GM06990 (cell line): ENCODE data around the gene OR2T8.

Experiments used
- DNase-seq: peaks from one replicate; pipeline ENCODE4 v3.0.0-alpha.2; 2011; ENCODE audit not compliant: insufficient read length; ENCODE audit errors: extremely low read depth
- H3K27me3 ChIP-seq: replicated peaks from 2 replicates; pipeline ENCODE4 v1.6.0; 2011; ENCODE audit warnings: low read length; ENCODE audit not compliant: control insufficient read depth, insufficient read depth
- H3K36me3 ChIP-seq: 2 replicates; pipeline ENCODE4 v1.5.1; 2011; ENCODE audit warnings: low read length; ENCODE audit not compliant: control insufficient read depth, insufficient read depth
- H3K4me3 ChIP-seq: replicated peaks from 2 replicates; pipeline ENCODE4 v1.5.1; 2011; ENCODE audit warnings: low read depth, mild to moderate bottlenecking, control low read depth, low read length
- CTCF ChIP-seq: IDR thresholded peaks from 2 replicates; pipeline ENCODE4 v1.5.1; 2011; ENCODE audit warnings: low read length, control low read depth, mild to moderate bottlenecking, inconsistent platforms; ENCODE audit not compliant: insufficient read depth, poor library complexity, severe bottlenecking

OR2T8 gene

GRCh38 chr1:247962911-247963588, 43.0 kb downstream of the OR2T8 start:
- no peaks in the 10 kb centered on the region for H3K27me3 ChIP-seq
- DNase-seq, result no peak
- H3K4me3 ChIP-seq, result no peak overlapping the region
- H3K36me3 ChIP-seq, result no peaks in the 10 kb centered on the region
- TF ChIP-seq CTCF, result no peak

- no peak for TF ChIP-seq CTCF
- H3K4me3 ChIP-seq, result no peak within 1 kb of the TSS
- no peaks in the 10 kb centered on the region for H3K27me3 ChIP-seq
- no peaks in the 10 kb centered on the region for H3K36me3 ChIP-seq
- no peak for DNase-seq
These were observed 44.9 kb downstream of the OR2T8 start, which contains the start of gene OR2AK2 for GRCh38 chr1:247964933-247965332. Gene OR2AK2 (plus strand): TSS chr1:247965233. CDS start chr1:247965377, 144 bp downstream.

GRCh38 chr1:247966532-247967204, 46.6 kb downstream of the OR2T8 start:
- H3K36me3 ChIP-seq, result no peaks in the 10 kb centered on the region
- H3K4me3 ChIP-seq, result no peak overlapping the region
- no peak for TF ChIP-seq CTCF
- H3K27me3 ChIP-seq, result no peaks in the 10 kb centered on the region
- peak; percentile 33 for DNase-seq
